HCEC 1CT (cell line): Measurements from ENCODE around the gene F11.
"Not testable (repeated sequence)": the region's sequence is repeated elsewhere in the genome, so short reads cannot be mapped to it uniquely, and the experiment has no call there.

Source experiments
- DNase-seq: peaks from one replicate; pipeline ENCODE4 v3.0.0-alpha.2; 2017

The F11 gene

DNA sequence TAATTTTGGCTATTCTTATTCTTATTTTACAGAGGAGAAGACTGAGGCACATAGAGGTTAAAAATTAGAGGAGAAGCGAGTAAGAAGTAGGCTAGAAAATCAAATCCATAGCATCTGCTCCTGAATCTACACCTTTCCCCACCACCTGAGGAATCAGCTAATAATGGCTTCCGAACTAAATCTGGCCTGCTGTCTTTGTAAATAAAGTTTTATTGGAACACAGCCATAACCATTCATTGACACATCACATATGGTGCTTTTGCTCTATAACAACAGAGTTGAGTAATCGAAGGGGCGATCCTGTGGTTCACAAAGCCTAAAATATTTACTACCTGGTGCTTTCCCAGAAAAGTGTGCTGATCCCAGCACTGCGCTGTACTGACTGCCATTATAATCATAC, 38.2 kb downstream of the F11 start:
- no peak for DNase-seq

DNA sequence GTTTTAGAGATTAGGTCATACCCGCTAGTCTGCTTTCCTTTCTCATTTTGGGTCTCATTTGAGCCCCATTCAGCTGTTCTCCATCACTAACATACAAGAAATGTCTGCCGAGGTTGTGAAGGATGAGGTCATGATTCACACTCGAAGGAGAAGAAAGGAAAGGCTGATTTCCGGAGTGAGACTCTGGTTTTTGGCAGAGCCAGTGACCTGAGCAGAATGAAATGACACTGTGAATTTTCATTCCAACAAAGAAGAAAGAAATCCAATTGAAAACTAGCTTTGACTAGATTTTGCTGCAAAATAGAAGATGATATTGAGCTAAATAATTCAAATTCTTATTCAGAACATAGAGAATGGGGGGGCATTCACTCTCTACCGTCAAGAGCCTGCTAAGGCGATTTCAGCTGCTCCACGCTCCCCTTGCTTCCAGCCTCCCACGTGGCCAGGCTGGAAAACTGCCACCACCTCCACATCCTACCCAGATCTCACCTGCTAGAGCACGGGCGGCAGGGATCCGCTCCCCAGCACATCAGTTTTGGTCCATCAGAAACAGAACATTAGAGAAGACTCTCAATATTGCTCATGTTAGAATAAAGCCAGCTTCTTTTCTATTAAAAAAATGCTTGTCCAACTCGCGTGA, 39.0 kb downstream of the F11 start:
- no peak for DNase-seq

DNA sequence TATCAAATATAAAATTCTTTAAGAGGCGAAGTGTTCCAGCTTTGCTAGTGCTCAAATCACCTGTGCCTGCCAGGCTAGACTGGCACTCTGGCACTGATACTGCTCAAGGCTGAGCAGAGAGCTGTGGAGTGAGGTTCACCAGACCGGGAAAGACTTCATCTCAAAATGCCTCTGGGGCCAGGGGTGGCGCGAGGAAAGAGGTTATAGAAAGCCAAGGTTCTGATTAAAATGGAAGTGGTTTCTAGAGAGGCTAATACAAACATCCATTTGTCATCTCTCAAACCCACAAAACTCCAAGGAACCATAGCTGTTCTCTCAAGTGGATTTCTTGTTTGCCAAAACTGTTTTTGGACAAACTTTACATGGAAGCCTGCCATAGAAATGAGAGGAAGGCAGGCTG, 41.5 kb downstream of the F11 start:
- DNase-seq = no peak

DNA sequence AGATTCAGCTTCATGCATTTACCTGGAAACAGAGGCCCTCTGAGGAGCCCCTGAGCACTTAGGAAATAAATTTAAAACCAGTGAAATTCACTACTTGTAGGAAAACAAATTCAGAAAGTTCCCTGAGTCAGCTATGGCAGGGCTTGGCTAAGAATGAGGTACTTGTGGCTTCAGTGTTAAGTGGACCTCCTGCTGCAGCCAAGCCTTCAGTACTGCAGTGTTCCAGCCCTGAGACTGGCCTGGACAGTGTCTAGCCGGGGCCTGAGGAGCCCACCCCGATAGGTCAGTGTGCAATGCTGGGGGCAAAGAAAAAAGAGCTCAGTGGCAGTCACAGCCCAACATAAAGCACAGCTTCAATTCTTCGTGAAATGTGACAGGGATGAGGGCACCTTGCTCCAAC, 41.9 kb downstream of the F11 start:
- DNase-seq = no peak

DNA sequence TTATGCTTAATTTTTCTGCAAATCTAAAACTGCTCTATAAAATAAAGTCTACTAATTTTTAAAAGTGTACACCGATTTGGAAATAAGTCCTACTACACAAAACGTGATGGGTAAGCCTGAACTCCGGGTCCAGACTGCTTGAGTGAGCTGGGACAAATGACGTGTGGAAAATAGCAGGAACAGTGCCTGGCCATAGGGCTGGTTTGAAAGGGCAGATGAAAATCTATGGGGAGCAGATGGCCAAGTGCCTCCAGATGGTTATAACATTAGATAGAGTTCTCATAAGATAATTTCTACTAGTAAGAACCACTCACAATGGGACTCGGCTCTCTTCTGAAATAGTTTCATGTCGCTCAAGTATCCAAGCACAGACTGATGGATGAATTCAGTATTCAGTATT, 52.5 kb downstream of the F11 start:
- DNase-seq = no peak

DNA sequence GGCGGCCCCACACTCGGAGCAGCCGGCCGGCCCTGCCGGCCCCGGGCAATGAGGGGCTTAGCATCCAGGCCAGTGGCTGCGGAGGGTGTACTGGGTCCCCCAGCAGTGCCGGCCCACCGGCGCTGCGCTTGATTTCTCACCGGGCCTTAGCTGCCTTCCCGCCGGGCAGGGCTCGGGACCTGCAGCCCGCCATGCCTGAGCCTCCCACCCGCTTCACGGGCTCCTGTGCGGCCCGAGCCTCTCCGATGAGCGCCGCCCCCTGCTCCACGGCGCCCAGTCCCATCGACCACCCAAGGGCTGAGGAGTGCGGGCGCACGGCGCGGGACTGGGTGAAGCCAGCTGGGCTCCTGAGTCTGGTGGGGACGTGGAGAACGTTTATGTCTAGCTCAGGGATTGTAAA, 58.7 kb downstream of the F11 start:
- not testable (repeated sequence) for DNase-seq

DNA sequence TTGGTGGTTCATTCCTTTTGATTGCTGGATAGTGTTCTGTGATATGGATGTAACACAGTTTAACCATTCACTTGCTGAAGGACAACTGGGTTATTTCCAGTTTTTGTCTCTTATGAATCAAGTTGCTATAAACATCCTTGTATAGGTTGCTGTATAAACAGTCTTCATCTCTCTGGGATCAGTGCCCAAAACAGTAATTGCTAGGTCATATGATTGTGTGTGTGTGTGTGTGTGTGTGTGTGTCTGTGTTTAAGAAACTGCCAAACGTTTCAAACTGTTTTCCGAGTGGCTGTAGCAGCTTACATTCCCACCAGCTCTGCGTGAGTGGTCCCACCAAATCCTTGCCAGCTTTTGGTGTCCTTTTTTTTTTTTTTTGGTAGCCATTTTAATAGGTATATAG, 60.4 kb downstream of the F11 start:
- no peak for DNase-seq

DNA sequence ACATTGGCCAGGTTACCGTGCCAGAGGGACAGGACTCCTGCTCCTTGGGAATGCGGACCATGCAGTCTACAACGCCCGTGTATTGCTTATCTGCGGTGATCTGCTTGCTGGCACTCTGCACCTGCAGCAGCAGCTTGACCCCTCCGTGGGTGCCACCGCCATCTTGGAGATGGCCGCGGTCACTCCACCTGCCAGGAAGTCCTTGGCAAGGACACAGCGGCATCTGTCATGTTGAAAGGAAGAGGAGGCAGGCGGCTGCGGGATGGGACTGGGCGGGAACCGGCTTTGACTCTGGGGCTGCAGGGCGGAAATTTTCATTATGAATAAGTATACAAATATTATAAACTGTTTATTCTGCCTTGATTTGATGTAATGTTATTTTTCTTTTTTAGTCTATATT, 63.4 kb downstream of the F11 start:
- no peak for DNase-seq

DNA sequence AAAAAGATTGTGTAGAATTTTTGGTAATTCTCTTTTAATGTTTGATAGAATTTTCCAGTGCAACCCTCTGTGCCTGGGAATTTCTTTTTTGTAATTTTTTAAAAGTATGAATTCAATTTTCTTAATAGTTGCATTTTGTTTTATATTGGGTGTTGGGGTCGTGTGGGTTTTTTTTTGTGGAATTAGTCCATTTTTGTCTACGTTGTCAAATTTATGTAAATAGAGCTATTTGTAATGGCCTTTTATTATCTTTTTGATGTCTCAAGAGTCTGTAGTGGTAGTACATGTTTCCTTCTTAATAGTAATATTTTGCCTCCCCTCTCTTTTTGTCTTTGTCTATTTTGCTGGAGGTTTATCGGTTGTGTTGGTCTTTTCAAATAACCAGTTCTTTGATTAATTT, 64.4 kb downstream of the F11 start:
- no peak for DNase-seq

DNA sequence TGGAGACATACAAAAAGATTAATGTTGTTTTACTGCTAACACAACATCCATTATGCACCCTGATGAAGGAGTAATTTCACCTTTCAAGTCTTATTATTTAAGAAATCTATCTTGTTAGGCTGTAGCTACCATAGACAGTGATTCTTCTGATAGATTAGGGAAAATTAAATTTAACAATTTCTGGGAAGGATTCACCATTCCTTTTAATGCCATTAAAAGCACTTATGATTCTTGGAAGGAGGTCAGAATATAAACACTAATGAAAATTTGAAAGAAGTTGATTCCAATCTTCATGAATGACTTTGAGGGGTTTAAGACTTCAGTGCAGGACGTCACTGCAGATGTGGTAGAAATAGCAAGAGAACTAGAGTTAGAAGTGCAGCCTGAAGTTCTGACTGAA, 69.8 kb downstream of the F11 start:
- DNase-seq = no peak
